Germinal center (tissue), 1 donor: ENCODE results near the gene LIMK2.
"Not testable (repeated sequence)": the region's sequence is repeated elsewhere in the genome, so short reads cannot be mapped to it uniquely, and the experiment has no call there.

ENCODE experiments used
- DNase-seq: peaks from one replicate; pipeline ENCODE4 v3.0.0; 2012; ENCODE audit warnings: mixed read lengths, low spot score

LIMK2 gene

DNA sequence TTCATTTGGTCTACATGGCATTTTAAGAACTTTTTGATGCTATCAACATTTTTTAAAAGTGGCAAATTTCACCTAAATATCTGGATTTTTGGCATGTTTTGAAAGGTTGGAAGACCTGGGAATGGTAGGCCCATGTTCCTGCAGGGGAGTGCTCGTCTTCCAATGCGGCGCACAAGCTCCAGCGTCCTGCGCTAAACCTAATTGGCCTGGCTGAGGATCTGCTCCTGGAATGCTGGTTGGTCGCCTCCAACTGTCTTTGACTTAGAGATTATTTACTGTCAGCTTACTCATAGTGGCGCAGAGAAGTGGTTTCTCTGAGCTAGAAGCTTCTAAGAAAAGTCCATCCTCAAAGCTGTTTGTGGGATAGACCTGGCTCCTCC is 626 bp upstream of the LIMK2 start:
- DNase-seq = no peak

DNA sequence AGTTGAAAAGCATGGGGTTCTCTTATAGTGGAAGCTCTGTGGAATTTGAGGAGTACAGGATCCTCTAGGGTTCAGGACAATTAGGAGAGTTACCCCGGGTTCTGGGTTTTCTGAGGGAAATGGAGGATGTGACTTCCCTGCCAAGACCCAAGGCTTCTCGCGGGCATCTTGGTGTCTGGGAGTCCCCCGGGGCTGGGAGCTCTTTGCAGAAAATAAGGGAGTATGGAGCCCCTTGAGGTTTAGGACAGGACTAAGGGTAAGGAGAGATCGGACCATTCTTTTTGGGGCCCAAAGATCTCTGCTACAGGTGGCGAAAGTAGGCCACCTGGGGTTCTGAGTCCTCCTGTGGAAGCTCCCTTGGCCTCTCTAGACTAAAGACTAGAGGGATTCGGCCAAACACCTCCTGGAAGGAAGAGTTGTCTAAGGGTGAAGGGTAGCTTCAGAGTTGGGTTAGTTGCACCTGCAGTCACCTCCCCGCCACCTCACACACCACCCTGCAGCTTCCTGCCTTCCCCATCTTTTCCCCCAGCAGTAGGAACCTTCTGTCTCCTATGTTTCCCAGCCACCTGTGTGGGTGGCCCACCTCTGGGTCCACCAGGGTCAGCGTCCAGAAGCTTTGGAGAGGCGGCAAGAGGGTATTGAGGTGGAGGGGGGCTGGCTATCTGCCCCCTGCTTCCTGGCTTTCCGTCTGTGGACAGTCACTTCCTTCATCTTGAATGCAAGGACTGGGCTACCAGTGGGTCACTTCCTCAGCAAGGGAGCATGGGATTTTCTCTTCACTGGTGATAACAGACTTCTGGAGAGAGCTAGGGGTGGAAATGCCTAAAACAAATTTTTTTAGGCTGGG is 908 bp downstream of the LIMK2 start:
- no peak for DNase-seq

DNA sequence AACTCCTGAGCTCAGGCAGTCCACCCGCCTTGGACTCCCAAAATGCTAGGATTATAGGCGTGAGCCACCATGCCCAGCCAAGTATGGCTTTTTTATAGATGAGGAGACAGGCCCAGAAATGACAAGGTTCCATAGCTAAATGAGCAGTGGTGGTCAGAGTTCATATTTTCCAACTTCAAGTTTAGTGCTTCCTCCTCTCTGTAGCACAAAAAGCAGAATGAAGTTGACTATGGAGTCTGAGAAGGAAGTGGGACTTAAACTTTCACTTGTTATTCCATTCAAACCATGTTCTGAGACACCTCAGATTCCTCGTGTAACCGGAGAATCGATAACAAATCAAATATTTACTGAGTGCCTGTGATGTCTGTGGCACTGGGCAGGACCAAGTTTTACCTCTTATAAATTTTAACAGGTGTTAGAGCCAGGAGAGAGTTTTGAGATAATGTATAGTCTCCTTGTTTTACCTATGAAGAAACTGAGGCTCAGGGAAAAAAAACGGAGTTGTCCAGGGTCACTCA is 3.0 kb downstream of the LIMK2 start:
- DNase-seq = no peak

DNA sequence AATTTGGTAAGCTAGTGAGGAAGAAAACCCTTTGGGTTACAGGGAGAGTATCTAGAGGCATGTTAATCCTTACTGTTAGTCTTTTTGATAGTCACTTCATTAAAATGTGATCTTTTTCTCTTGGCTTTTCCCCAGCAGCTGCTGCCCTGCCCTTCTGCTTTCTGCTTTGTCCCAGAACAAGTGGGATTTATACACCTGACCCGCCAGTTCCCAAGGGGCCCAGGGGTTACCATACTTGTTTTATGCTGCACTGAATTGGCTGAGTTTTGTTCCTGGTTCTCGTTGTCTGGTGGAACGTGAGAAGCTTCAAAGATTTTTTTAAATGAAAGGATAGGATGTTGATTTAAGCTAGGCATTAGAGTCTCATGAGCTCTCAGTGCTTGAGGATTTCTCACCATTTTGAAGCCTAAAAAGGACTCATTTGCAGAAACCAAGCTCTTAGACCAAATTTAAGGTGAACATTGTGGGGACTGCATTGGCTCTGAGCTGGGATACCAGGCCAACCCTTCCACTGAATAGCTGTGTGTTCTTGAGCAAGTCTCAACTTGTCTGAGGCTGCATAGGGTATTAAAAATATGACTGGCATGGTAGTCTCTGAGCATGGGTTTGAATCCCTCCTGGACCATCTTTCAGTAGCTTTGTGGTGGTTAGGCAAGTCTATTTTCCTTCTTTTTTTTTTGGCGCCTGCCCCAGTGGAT is 6.6 kb downstream of the LIMK2 start:
- no peak for DNase-seq

DNA sequence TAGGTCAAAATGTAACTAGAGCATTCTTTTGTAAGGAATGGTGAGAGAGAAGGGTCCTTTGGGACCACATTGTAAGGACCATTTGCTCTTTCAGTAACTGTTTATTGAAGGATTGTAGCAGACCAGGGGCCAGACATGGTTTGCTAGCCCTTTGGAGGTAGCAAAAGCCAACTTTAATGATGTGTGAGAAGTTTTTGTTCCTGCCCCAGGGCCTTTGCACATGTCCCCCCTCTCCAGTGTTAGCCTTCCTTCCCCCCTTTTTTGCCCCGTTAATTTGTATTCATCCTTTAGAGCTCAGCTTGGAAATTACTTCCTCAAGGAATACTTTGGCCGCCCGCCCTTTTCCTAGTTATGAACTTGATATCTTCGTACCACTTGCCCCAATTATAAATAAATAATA is 9.0 kb downstream of the LIMK2 start:
- no peak for DNase-seq

DNA sequence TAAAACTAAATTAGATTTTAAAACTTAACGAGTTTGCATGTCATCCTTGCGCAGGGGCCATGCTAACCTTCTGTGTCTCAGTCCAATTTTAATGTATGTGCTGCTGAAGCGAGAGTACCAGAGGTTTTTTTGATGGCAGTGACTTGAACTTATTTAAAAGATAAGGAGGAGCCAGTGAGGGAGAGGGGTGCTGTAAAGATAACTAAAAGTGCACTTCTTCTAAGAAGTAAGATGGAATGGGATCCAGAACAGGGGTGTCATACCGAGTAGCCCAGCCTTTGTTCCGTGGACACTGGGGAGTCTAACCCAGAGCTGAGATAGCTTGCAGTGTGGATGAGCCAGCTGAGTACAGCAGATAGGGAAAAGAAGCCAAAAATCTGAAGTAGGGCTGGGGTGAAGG is 10.6 kb downstream of the LIMK2 start:
- no peak for DNase-seq

DNA sequence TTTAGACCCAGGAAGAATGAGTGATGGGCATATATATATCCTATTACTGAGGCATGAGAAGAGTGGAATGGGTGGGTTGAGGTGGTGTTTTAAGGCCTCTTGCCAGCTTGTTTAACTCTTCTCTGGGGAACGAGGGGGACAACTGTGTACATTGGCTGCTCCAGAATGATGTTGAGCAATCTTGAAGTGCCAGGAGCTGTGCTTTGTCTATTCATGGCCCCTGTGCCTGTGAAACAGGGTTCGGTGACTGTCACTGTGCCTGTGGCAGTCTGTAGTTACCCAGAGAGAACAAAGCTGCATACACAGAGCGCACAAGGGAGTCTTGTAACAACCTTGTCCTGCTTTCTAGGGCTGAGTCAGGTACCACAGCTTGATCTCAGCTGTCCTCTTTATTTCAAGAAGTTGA is 11.7 kb downstream of the LIMK2 start:
- DNase-seq = no peak

DNA sequence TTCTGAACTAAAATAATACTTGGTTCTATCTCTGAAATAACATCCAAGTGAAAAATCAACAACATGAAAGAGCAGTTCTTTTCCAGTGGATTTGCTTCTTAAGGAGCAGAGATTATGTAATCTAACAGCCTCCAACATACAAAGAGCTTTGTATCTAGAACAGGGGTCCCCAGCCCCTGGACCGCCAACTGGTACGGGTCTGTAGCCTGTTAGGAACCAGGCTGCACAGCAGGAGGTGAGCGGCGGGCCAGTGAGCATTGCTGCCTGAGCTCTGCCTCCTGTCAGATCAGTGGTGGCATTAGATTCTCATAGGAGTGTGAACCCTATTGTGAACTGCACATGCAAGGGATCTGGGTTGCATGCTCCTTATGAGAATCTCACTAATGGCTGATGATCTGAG is 12.6 kb downstream of the LIMK2 start:
- not testable (repeated sequence) for DNase-seq

DNA sequence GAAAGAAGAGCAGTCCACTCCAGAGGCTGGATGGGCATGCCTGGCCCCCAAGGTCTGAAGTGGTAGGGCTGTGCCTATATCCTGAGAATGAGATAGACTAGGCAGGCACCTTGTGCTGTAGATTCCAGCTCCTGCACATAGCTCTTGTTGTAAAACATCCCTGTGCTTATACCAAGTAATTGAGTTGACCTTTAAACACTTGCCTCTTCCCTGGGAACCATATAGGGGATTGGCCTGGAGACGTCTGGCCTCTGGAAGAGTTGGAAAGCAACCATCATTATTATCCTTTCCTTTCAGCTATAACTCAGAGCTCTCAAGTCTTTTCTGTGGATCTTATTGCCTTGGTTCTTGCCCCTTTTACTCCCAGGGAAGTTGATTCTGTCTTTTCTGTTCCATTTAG is 15.1 kb downstream of the LIMK2 start:
- DNase-seq = no peak

DNA sequence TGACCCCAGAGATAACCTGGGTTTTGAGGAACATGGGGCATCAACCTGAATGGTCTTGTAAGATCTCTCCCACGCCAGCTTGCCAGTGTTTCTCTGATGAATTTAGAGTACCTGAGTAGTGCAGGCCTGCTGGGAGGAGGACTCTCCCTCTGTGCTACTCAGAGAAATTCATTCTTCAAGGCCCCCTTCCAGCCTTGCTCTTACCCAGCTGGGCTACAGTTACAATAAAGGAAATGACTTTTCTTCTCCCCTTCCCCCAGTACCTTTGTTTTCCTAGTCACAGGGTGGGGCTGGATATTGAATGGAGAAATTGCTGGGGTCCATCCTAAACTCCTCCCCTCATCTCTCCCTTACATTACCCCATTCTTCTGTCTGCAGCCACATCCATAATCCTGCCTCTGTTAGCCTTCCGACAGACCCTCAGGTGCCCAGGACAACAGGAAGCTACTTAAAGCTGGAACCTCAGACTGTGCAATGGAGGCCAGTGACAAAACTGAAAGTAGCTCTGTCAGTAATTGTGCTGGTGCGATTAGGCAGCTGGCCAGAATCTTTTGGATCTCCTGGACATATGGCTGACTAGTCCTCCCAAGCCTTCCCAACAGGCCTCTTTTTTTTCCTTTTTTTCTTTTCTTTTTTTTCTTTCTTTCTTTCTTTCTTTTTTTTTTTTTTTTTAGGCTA is 17.4 kb downstream of the LIMK2 start:
- DNase-seq = no peak

DNA sequence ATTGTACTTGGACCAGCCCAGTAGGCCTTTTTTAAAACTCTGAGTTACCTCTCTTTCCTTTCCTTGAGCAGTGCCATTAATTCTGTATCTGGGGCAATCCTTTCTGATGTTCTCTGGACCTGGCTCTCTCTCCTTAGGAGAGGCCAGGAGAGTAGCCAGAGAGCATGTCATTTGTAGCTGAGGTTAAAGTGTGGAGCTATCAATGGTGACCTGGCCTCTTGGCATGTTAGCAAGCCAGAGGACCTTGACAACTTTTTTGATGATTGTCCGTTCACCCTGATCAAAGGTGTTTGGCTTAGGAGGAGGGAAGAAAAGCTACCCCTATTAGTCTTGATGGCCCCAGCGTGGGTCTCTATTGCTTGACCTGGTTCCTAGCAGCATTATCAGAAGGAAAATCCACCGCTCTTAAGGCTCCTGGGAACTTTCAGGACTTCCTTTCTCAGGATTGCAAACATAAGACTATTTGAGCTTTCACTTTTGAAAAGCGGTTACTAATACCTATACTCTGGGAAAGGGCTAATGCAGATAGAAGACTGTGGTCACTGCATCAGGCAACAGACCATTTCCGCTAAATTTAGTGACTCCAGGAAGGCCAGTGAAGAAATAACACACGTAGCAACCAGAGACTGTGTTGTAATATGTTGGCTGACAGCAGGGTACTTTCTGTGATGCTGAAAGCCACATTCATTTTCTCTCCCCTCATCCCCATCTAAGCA is 18.2 kb downstream of the LIMK2 start:
- no peak for DNase-seq

DNA sequence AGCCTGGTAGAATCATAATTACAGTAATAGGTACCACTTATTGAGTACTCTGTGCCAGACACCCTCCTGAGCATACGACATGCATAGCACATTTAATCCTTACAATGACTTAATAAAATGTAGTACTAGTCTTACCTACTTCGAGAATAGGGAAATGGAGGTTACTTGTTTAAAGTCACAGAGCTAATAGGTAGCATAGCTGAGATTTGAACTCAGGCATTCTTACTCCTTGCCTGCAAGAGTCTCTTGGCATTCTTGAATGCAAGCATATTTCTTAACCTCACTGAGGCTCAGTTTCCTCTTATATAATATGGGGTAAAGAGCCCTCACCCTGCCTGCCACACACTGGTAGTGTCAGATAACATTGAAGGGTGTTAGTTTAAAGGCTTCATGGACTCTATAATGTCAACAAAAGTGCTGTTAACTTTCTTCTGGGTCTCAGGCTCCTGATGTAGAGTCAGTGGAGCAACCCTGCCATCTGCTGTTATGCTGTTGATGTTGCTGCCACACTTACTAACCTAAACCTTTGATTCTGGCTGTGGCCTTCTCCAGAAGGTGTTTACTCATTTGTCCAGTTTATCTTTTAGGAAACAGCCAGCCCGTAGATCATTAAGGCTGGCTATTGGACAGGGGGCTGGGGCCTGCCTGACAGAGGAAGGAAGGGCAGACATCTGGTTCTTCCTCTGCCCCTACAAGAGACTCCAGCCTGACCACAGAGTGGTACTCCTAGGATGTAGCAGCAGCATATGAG is 18.9 kb downstream of the LIMK2 start:
- DNase-seq = peak; percentile 47

DNA sequence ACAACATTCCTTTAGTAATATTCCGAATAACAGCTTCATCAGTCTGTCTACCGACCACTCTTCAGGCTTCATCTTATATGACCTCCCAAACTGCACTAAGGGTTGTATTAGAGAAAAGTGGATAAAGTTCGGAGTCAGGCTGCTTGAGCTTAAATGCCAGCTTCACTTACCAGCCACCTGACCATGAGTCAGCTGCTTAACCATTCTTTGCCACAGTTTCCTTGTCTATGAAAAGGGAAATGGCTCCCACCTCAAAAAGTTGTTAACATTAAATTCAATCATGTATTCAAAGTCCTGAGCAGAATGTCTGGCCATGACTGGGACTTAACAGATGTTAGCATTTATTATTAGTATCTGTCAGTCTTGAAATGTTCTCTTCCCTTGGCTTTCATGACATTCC is 20.9 kb downstream of the LIMK2 start:
- DNase-seq = no peak

DNA sequence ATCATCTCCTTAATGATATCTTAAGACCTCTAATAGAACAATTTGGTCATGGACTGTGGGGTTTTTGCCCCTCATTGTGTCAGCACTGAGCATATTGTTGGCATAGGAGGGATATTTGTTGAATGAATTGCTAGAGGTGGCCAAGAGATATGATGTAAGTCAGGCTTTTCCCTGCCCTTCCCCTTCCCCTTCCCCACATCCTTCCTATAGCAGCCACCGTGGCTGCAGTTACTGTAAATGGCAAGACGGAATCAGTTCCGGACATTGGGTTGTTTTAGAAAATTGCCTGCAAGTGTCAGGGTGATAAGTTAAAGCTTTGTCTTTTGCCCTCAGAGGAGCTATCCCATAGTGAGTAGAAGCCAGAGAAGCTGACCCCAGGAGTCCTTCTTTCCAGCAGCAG is 23.0 kb downstream of the LIMK2 start:
- no peak for DNase-seq

DNA sequence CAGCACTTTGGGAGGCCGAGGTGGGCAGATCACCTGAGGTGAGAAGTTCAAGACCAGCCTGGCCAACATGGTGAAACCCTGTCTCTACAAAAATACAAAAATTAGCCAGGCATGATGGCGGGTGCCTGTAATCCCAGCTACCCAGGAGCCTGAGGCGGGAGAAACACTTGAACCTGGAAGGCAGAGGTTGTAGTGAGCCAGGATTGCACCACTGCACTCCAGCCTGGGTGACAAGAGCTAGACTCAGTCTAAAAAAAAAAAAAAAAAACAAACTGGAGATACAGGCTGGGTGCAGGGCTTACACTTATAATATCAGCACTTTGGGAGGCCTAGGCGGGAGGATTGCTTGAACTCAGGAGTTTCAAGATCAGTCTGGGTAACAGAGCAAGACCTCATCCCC is 23.9 kb downstream of the LIMK2 start:
- DNase-seq = not testable (repeated sequence)

DNA sequence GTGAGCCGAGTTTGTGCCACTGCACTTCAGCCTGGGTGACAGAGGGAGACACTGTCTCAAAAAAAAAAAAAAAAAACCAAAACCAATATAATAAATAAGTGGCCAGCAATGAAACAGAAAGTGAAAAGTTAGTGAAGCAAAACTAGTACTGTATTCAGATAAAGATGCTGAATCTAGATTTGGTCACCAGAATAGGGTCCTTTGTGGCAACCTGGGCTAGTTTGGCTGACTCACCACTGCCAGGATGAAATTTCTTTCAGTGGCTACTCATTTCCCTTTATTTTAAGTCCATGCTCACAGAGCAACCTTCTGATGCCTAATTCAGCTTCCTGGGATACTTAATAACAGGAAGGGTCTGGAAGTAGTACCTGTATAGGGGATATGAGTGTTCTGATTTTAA is 26.0 kb downstream of the LIMK2 start:
- DNase-seq = no peak

DNA sequence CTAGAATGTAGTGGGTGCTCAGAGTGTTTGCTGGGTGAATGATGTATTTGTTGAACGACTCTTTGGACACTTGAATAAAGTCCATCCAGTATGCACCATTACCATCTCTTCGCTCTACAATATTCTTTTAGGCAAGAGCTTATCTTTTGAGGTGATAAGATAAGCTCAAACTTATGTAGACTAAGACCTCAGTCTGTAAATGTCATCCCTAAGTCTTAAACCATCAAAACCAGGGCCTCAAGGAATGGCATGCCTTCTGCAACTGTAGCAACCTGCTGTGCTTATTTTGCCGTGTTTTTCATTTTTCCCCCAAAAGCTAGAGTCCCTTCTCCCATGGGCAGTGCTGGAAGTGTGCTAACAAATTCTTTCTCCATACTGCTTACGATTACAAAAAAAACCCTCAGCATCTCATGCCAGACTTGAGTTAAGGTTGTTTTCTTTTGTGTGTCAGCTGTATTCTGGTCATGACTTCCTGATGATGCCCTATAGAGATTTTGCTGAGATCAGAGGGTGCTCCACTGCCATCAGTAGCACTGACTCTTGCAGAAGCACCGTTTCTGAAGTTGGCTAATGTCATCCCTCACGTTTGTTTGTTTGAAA is 27.8 kb downstream of the LIMK2 start:
- DNase-seq = no peak

DNA sequence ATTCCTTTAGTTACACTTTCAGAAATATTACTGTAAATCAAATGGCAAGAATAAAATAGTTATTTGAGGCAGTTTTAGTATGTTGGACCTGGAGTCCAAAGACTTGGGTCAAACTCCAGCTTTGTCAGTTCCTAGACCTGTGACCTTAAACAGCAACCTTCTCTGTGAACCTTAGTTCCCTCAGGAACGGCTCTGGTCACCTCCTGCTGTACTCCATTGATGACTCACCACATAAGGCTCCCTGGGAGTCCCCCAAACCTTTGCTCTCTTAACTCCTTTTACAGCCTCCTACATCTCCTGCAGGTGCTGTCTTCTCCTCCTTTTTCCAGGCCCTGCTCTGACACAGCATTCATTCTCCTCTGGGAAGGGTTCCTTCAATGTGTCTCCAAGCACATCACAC is 29.1 kb downstream of the LIMK2 start:
- DNase-seq = no peak

DNA sequence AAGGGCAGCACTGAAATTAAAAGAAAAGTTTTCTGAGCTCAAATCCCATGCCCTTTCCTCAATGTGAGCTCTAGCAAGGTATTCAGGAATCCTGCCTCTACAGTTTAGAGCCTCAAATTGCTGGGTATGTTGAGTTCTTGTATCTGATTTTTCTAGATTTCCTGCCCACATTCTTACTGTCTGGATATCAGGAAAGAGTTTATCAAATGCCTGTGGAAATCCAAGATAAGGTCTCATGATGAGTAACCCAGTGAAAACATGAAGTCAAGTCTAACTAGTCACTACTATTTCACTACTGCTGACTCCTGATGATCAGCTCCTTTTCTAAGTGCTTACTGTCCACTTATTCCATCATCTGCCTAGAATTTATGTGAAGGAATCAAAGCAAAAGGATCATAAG is 29.8 kb downstream of the LIMK2 start:
- no peak for DNase-seq

DNA sequence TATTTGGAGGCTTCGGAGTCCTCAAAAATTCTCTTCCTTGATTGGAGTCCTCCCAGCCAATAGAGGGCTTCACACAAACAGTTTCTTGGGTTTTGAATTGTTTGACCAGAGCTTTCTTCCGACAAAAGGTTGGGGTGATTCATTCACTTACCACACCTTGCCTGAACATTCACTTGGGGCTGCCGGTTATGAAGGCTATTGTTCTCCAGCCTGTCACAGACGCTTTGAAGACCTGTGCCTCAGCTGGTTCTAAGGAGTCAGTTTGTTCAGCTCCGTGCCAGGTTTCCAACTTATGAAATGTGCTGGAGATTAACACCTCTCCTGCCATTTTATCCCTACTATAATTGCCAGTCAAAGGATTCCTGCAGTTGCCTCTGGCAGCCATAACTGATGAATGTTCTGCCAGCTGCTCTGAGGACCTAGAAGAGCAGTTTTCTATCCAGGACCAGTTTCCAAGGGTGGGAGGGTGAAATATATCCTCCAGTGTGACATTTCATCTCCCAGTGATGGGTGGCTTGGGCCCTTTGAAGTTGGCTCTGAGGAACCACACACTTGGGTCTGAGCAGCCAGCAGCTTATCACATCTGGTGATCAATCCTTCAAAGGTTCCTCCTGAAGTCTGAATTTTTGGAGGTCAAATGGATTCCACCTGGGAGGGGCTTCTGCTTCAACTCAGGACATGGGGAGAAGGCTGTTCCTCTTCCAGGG is 31.4 kb downstream of the LIMK2 start:
- no peak for DNase-seq
